Liver (tissue), 3 donors: ENCODE measurements around the gene MARS1.

Source experiments
- EGR1 ChIP-seq, 2 donors: IDR thresholded peaks; 2 replicates each; pipeline ENCODE4 v1.6.1; 2016 to 2018; ENCODE audit warnings: antibody characterized with exemption in 2 of 2, low read depth in 2 of 2
- GABPA ChIP-seq, 2 donors: IDR thresholded peaks in 1 of 2; conservative IDR thresholded peaks in 1 of 2; 2 replicates each; pipeline ENCODE4 v1.6.1; 2016; ENCODE audit warnings: antibody characterized with exemption in 2 of 2, mild to moderate bottlenecking in 1 of 2, moderate library complexity in 1 of 2
- JUND ChIP-seq, 2 donors: IDR thresholded peaks; 2 replicates each; pipeline ENCODE4 v1.6.1; 2016; ENCODE audit warnings: antibody characterized with exemption in 2 of 2
- REST ChIP-seq: IDR thresholded peaks from 2 replicates; pipeline ENCODE4 v1.6.1; 2016; ENCODE audit warnings: antibody characterized with exemption, mild to moderate bottlenecking
- TAF1 ChIP-seq: conservative IDR thresholded peaks from 2 replicates; pipeline ENCODE4 v1.6.1; 2016; ENCODE audit warnings: antibody characterized with exemption, mild to moderate bottlenecking
- TF ChIP-seq, protein P1 (sequence below): fragments of 150-350 bp; IDR thresholded peaks from 2 replicates; pipeline ENCODE4 v1.5.1; 2017; ENCODE audit warnings: improper control_type of control experiment, low read depth, low read length; ENCODE audit not compliant: missing input control
- donor health status: healthy.
- donor health status: healthy.

DNA sequence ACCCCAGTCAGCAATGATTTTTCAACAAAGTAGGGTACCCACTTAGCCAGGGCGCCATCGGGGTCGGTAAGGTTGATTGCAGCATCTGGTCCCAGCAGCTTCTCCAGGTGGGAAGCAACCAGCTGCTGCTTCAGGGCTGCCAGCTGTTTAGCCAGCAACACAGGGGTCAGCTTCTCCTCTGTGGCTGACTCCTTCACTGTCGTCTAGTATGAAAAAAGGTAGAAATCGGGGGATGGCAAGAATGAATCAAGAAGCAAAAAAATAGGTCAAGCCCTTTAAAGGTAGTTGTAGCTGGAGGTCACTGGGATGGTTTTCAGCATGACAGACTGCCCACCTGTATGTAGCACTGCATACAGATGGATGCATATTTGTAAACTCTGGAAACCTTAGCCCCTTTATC is 46.4 kb downstream of the MARS1 start:
- TF ChIP-seq, protein P1, sequence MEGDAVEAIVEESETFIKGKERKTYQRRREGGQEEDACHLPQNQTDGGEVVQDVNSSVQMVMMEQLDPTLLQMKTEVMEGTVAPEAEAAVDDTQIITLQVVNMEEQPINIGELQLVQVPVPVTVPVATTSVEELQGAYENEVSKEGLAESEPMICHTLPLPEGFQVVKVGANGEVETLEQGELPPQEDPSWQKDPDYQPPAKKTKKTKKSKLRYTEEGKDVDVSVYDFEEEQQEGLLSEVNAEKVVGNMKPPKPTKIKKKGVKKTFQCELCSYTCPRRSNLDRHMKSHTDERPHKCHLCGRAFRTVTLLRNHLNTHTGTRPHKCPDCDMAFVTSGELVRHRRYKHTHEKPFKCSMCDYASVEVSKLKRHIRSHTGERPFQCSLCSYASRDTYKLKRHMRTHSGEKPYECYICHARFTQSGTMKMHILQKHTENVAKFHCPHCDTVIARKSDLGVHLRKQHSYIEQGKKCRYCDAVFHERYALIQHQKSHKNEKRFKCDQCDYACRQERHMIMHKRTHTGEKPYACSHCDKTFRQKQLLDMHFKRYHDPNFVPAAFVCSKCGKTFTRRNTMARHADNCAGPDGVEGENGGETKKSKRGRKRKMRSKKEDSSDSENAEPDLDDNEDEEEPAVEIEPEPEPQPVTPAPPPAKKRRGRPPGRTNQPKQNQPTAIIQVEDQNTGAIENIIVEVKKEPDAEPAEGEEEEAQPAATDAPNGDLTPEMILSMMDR, result no peak
- TF ChIP-seq TAF1 (no peak), REST (no peak), EGR1 (IDR thresholded peaks at IDR 0.05; ENCODE audit: low read depth in 2 of 2) (no peak), GABPA (IDR thresholded peaks at IDR 0.05 in 1 of 2, conservative IDR thresholded peaks at IDR 0.05 in 1 of 2) (no peak), JUND (IDR thresholded peaks at IDR 0.05) (no peak)
